CD4-positive, alpha-beta T cell treated with Interleukin-15 for 1 hour (primary cell): ENCODE results near the gene ENPP6.

Source experiments
- DNase-seq: peaks from one replicate; pipeline ENCODE4 v3.0.0-alpha.2; 2020

The ENPP6 gene

DNA sequence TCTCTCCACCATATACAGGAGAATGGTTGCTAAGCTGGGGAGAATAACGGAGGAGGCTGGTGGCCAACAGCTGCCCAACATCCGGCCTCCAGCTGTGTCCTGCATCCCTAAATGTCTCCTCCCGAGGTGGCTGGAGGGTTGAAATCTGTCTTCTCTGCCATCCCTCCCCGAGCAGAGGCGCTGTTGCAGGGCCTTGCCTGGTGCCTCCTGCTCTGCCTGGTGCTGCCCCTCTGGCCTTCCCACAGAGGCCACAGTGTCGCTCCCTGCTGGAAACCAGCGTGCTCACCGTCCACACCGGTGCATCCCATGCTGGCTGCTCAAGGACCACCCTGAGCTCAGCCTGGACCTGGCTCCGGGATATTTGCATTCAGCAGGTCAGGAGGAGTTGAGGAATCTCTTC is 115.2 kb downstream of the ENPP6 start:
- DNase-seq = no peak

- no peak for DNase-seq
These were observed 116.0 kb downstream of the ENPP6 start for GRCh38 chr4:184101711-184102110.

DNA sequence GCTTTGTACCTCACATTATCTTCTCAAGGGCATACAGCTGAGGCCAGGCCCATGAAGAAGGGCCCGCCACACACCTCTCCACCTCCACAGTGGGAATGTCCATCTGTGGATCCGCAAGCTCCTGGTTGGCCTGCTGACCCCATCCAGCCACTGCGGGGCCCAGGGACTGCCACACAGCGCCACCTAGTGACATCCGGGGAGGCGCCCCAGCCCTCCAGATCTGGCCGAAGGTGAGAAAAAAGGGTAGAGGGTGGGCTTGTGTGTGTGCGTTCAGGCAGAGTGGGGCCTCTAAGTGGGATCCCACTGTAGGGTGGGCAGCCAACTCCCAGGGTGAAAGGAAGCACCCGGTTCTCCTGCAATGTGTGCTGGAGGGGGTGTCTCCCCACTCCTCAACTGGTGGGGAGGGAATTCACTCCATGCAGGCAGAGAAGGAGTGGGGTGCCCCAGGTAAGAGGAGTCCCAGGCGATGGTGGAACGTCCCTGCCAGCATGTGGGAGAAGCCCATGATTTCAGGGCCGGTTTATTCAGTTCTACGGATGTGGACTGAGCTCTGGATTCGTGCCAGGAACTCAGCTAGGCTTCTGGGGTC is 117.3 kb downstream of the ENPP6 start:
- DNase-seq = peak; percentile 21

DNA sequence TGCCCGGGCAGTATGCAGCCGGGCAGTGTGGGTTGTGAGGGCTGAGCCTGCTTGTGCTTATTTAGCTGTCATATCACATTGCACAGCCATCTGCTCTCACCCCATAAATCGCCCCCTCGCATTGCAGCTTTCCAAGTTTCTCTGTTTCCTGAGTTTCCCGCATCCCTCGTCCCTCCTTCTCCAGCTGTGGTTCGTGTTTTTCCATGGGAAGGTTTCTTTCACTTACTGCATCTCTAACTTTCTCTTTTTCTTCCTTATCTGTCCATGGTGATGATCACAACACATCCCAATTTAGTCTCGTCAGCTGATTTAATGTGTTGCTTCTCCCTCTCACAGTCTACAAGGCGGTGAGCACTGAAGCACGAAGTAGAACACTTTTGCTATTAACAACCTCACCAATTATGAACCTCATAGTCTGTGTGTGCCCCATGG is 118.1 kb downstream of the ENPP6 start:
- DNase-seq = no peak

- no peak for DNase-seq
These were observed 118.7 kb downstream of the ENPP6 start for GRCh38 chr4:184099000-184099399.

DNA sequence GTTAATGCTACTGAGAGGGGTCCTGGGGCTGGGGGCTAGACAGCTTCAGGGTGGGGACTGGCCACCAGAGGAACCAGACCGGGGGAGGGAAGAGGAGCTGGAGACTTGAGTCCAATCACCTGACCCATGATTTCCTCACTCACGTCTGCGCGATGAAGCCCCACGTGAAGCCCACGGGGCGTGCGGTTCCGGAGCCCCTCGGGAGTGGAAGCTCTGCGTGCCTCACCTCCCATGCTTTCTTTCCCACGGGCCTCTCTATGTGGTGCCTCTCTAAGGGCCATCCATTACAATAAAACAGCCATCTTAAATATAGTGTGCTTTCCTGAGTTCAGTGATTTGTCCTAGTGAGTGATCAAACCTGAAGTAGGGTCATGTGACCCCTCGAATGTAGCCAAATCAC is 119.9 kb downstream of the ENPP6 start:
- no peak for DNase-seq

GRCh38 chr4:184097241-184097605 is 120.5 kb downstream of the ENPP6 start:
- peak; percentile 33 for DNase-seq

- no peak for DNase-seq
These were observed 121.0 kb downstream of the ENPP6 start for GRCh38 chr4:184096561-184097240.

DNA sequence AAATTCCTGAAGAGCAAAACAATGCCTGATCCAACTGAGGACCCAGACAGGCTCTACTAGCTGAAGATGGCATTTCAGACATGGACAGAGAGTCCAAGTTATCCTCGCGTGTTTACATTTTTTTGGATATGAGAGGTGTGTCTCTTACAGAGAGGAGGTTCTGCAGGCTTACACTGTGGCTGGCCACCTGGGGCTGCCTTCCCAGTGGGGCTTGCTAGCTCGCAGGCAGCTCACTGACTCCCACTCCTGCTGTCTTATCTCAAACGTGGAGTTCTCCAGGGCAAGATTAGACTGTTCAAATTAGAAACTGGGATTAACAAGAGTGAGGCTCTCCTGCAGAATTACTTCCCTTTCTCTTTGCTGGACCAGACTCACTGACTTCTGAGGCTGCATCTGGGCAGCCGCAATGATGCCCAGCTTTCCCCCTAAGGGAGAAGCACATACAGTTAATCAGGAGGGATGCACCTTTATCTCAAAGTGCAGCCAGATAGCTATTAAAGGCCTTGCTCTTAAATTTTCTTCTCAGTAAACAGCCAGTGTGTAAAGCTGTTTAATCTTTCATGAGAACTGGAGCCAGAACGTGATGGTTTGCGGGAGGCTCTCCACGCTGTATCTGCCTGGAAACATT is 123.0 kb downstream of the ENPP6 start:
- no peak for DNase-seq

- no peak for DNase-seq
These were observed 125.7 kb downstream of the ENPP6 start for GRCh38 chr4:184091986-184092385.

DNA sequence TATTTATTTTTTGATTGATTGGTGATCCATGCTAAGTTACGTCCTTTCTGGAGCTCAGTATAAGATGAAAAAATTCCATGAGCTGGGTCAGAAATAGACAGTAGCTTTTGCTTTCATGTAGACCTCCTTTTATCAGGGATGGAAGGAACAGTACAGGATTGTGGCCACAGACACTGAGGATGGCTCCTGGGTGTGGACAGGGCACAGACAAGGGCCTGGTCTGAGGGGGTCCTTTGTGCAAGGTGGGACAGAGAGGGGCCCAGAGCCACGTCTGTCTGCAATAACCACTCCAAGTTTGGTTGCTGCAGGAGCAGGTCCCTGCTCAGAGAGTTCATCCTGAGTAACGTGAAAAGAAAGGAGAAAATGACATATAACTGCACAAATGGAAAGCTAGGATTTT is 127.1 kb downstream of the ENPP6 start:
- no peak for DNase-seq

DNA sequence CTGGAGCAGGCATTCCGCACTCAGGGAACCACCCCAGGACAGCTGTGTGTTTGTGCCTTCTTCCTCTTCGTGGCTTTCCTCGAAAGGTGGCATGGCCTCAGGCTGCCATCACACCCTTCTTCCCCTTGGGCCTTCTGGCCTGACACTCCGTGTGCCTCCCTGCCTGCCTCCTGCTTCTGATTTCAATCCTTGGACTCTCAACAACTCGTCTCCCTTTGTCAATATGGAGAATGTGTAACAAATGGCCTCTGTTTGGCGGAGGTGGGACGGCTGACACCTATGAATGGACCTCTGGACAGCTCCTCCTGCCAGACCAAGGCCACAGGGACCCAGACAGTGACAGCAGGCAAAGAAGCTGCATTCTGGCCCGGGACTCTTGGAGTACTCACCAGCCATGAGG is 137.0 kb downstream of the ENPP6 start:
- no peak for DNase-seq

- DNase-seq = no peak
These were observed 142.8 kb downstream of the ENPP6 start for GRCh38 chr4:184074677-184075388.

- no peak for DNase-seq
These were observed 149.6 kb downstream of the ENPP6 start for GRCh38 chr4:184067931-184068554.

GRCh38 chr4:184066584-184067300 is 150.9 kb downstream of the ENPP6 start:
- DNase-seq = no peak

DNA sequence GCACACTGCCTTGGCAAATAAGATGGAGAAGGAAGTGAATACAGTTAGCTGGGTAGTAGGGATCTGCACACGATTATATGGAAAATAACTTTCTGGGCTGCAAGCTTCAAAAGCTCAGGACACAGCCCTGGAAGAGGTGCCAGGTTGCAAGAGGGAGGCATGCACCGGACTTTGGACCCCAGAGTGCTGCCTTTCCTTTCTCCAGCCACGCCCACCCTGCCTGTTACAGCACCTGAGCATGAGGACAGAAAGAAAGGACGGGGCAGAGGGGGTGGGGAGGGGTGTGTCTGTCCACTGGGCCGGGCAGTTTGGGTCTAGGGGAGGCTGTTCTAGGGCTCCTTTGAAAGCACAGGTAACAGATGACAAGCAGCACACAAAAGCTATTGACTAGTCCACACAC is 152.8 kb downstream of the ENPP6 start:
- DNase-seq = no peak

DNA sequence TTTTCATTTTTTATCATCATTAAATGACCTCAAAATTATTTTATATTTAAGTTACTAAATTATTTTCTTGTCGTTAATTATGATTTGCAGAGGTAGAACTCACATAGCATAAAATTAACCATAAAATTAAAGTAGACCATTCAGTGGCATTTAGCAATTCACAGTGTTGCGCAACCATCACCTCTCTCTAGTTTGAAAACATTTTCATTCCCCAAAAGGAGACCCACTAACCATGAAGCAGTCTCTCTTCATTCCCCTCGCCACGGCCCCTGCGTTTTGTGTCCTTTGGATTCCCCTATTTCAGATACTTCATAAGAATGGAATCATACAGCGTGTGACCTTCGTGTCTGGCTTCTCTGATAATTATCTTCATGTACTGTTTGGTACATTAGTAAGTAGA is 154.9 kb downstream of the ENPP6 start:
- DNase-seq = no peak

DNA sequence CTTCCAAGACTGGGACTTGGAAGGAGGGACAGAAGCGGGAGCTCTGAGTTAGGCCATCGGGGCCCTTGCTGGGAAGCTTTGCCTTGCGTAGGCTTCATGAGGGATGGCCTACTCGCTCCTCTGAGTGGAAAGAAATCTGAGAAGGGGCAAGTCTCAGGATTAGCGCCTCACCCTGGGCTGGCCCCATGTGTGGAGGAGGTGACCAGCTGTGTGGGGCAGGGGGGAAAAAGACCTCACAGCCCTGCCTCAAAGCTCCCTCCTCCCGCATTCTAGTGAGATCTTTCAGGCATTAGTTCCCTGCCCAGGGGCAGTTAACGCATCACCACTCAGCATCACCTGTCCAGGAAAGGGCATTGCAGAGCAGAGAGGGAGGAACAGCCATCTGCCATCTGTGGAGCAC is 156.1 kb downstream of the ENPP6 start:
- DNase-seq = no peak

GRCh38 chr4:184059099-184059498 is 158.6 kb downstream of the ENPP6 start:
- DNase-seq = no peak

GRCh38 chr4:184058026-184058425 is 159.6 kb downstream of the ENPP6 start:
- DNase-seq = no peak

DNA sequence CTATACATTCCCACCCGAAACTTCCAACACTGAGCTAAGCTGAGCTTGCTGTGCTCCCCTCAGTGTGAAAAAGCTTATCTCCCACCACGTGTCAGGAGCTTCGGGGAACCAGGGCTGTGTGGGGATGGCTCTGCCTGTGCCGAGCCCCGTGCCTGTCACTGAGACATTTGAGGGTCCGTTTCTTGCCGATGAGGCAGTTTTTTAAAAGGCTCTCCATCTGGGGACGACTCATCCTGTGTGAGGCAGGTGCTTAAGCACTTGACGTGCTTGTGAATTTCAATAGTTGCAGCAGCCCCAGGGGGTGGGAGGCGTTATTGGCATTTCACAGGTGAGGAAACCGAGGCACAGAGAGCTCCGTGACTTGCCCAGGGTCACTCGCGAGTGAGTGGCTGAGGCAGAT is 160.8 kb downstream of the ENPP6 start:
- no peak for DNase-seq

DNA sequence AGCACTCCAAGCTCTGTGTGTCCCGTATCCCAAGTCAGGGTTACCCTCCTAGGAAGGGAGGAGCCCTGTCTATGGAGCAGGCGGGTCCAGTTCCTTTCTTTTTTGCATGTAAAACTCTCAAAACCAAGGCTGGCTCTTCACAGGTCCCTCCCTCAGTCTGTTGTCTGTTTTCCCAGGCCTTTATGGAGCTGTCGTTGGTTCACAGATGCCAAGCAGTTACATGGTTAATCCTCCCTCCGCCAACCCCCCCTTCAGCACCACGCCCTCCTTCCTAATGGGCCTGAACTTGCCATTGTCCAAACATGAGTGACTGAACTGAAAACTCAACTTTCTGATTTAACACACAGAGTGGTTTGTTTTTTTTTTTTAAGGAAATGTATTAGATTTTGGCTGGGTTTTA is 164.2 kb downstream of the ENPP6 start:
- no peak for DNase-seq

DNA sequence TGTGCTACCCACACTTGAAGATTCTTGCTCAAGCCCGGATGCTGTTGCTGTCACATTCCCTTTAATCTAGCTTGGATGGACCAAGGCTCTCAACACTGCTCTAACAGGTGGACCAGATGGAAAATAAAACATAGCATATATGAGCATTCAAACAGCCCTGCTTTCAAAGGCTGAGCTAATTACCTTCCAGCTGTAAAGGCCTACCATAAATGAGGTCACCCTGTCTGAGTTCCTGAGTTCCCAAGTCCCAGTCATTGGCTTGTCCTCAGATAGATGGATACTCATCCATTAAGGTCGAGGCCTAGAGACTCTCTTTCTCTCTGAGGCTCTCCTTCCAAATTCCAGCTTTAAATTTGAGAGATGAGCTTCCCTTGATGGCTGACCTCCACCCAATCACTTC is 165.1 kb downstream of the ENPP6 start:
- no peak for DNase-seq
